Heart left ventricle (tissue), 16 donors: ENCODE results near the gene EHD1. TPM values are rescaled to one million over a fixed set of nuclear protein-coding genes. Genes with fewer than 3 reads are reported as not detected.

ENCODE experiments used
- ATAC-seq, 4 donors: fragments of 200-7000 bp; cut with Tn5 transposase; one replicate each; pipeline ENCODE4 v1.9.1; 2020 to 2022; ENCODE audit warnings: moderate library complexity in 4 of 4, mild to moderate bottlenecking in 3 of 4, moderate number of reproducible peaks in 1 of 4
- DNase-seq, 5 donors: peaks; one replicate each; pipeline ENCODE4 v3.0.0-alpha.2; 2020
- H3K27ac ChIP-seq, 12 donors: fragments of 200-600 bp; sonication (generic) in 4 of 12; one replicate each; pipeline versions ENCODE4 v1.5.0 to v1.8.0; 2016 to 2022; ENCODE audit warnings: mild to moderate bottlenecking in 2 of 12
- H3K27me3 ChIP-seq, 9 donors: fragments of 200-600 bp; sonication (generic) in 2 of 9; one replicate each; pipeline versions ENCODE4 v1.5.1 to v1.8.0; 2016 to 2022; ENCODE audit warnings: mild to moderate bottlenecking in 3 of 9
- H3K36me3 ChIP-seq, 9 donors: fragments of 200-600 bp; sonication (generic) in 2 of 9; one replicate each; pipeline versions ENCODE4 v1.5.0 to v1.8.0; 2018 to 2022; ENCODE audit warnings: mild to moderate bottlenecking in 2 of 9
- H3K4me1 ChIP-seq, 12 donors: fragments of 200-600 bp; sonication (generic) in 4 of 12; one replicate each; pipeline versions ENCODE4 v1.5.0 to v1.8.0; 2016 to 2022; ENCODE audit warnings: mild to moderate bottlenecking in 3 of 12
- H3K4me3 ChIP-seq, 12 donors: fragments of 200-600 bp; sonication (generic) in 4 of 12; one replicate each; pipeline versions ENCODE4 v1.5.0 to v1.8.0; 2017 to 2022; ENCODE audit warnings: mild to moderate bottlenecking in 9 of 12, moderate library complexity in 4 of 12
- H3K9me3 ChIP-seq, 12 donors: fragments of 200-600 bp; sonication (generic) in 4 of 12; one replicate each; pipeline versions ENCODE4 v1.5.0 to v1.8.0; 2016 to 2022; ENCODE audit warnings: mild to moderate bottlenecking in 1 of 12
- CTCF ChIP-seq, 12 donors: fragments of 200-600 bp; sonication (generic) in 4 of 12; IDR thresholded peaks; one replicate each; pipeline versions ENCODE4 v1.5.0 to v1.8.0; 2018 to 2022; ENCODE audit warnings: antibody characterized with exemption in 12 of 12, mild to moderate bottlenecking in 5 of 12
- POLR2A ChIP-seq, 2 donors: fragments of 450-650 bp; IDR thresholded peaks; one replicate each; pipeline ENCODE4 v1.6.1; 2017; ENCODE audit warnings: antibody characterized with exemption in 2 of 2, mild to moderate bottlenecking in 2 of 2, moderate library complexity in 2 of 2
- WGBS, 4 donors: extraction: QIAGEN DNeasy Blood & Tissue Kit in 2 of 4; methylation state at CpG; one replicate each; pipeline versions ENCODE4 v1.1.5 to v1.1.7; 2013 to 2018; 5-methylcytosine and 5-hydroxymethylcytosine counted together
- intact Hi-C, 10 donors: fragments of 100-400 bp; cut with DNase I; formaldehyde crosslinking; loops; one replicate each; pipeline versions ENCODE4 v1.11.1 to v1.14.2; 2022
- polyA plus RNA-seq, 2 donors: library from polyadenylated mRNA; stranded (reverse); fragments of 200-250 nt; gene quantifications; one replicate each; pipeline ENCODE4 v1.2.3, GENCODE V29; 2013
- total RNA-seq, 9 donors: library from RNA; depleted of rRNA in 2 of 9; stranded (reverse); fragments of >200 nt in 2 of 9; fragmentation: NEBNext Ultra II Directional in 3 of 9; extraction: Animal tissue kit (Norgen Biotek cat#: 25700) in 3 of 9; gene quantifications; one replicate each; pipeline versions ENCODE4 v1.1.0 to v1.2.4, GENCODE V29; 2016 to 2023
- donor health status: ischemic (EF 13 %, LVEDD 7.1; RV severe dilation, severe dysfunction).
- donor health status: healthy with polysubstance abuse.
- donor health status: DM: no; HTN: yes; CAD: no.
- donor health status: DM: no; HTN: no; CAD: no.
- donor health status: ischemic (EF 25% LVEDD 6.9; RV normal size, moderate dysfunction).
- donor health status: ischemic (EF 25% LVEDD 5.7; RV mildly dilated, moderate dysfunction).
- donor health status: healthy.
- donor health status: DM: yes; HTN: yes; CAD: no.
- donor health status: ischemic (EF 35%, LVEDD 5.7; RV mildly dilated, moderate dysfunction).
- donor health status: nonischemic (EF 11% LVEDD 7.7; RV severe dilation, severe dysfunction).
- donor health status: DM: yes; HTN: yes; CAD: no.
- donor health status: PGD.
- donor health status: ischemic (EF 29% LVEDD 5.4; RV normal size, mild dysfunction).
- donor health status: nonischemic (EF 23%, LVEDD 6.1; RV moderate dilation, normal function).

EHD1 gene
- total and polyA plus RNA-seq, 11 donors = 27.9 to 102 (median 58.0) TPM

GRCh38 chr11:64888729-64889511 is 10.5 kb upstream of the EHD1 start:
- no peak for TF ChIP-seq CTCF (IDR thresholded peaks at IDR 0.05)
- no peak for TF ChIP-seq POLR2A (IDR thresholded peaks at IDR 0.05)
- ATAC-seq (no peak), DNase-seq (peak in 1 of 5 donors; percentile 48)
- no peak overlapping the region for H3K27ac ChIP-seq
- no peaks in the 10 kb centered on the region for H3K9me3 ChIP-seq
- 61 to 71% (median 61%) methylated on average over 8 to 9 of the region's 9 CpGs for WGBS, 4 donors
- H3K27me3 ChIP-seq = no peaks in the 10 kb centered on the region
- no peak overlapping the region for H3K4me3 ChIP-seq
- intact Hi-C loops = no loop called here
- H3K4me1 ChIP-seq = peaks cover 0 to 58% (median 20%) of the 10 kb centered on the region in 12 donors
- H3K36me3 ChIP-seq = no peaks in the 10 kb centered on the region

GRCh38 chr11:64888406-64888728 is 9.9 kb upstream of the EHD1 start:
- Histone ChIP-seq H3K27me3 (no peaks in the 10 kb centered on the region), H3K36me3 (no peaks in the 10 kb centered on the region), H3K4me3 (peak overlapping the region in 7 of 12 donors; percentile 24 to 49 (median 43)), H3K27ac (peak overlapping the region in 8 of 12 donors; percentile 23 to 68 (median 62)), H3K4me1 (peaks cover 0 to 52% (median 19%) of the 10 kb centered on the region in 12 donors), H3K9me3 (no peaks in the 10 kb centered on the region)
- intact Hi-C loops = no loop called here
- TF ChIP-seq CTCF (IDR thresholded peaks at IDR 0.05) = no peak
- TF ChIP-seq POLR2A (IDR thresholded peaks at IDR 0.05) = no peak
- DNase-seq (peak in 2 of 5 donors; percentile 26 to 53), ATAC-seq (peak in 1 of 4 donors; percentile 1)
- 66 to 74% (median 72%) methylated on average over 8 of the region's 8 CpGs for WGBS, 4 donors

GRCh38 chr11:64887757-64888405 is 9.5 kb upstream of the EHD1 start:
- H3K27me3 ChIP-seq = no peaks in the 10 kb centered on the region
- DNase-seq (peak; percentile 82 to 94 (median 85)), ATAC-seq (peak; percentile 79 to 93 (median 92))
- H3K4me3 ChIP-seq = peak overlapping the region in 9 of 12 donors; percentile 20 to 49 (median 32)
- TF ChIP-seq CTCF (IDR thresholded peaks at IDR 0.05) = peak; percentile 94 to 100 (median 98)
- TF ChIP-seq POLR2A (IDR thresholded peaks at IDR 0.05) = no peak
- H3K4me1 ChIP-seq = peaks cover 0 to 47% (median 16%) of the 10 kb centered on the region in 12 donors
- intact Hi-C loops = no loop called here
- H3K9me3 ChIP-seq = no peaks in the 10 kb centered on the region
- H3K27ac ChIP-seq = peak overlapping the region in 11 of 12 donors; percentile 23 to 70 (median 63)
- no peaks in the 10 kb centered on the region for H3K36me3 ChIP-seq
- 16 to 29% (median 16%) methylated on average over 23 to 34 of the region's 34 CpGs for WGBS, 4 donors

GRCh38 chr11:64887234-64887756 is 8.9 kb upstream of the EHD1 start:
- Histone ChIP-seq H3K27ac (peak overlapping the region in 9 of 12 donors; percentile 23 to 70 (median 63)), H3K4me1 (peaks cover 0 to 41% (median 11%) of the 10 kb centered on the region in 12 donors), H3K9me3 (no peaks in the 10 kb centered on the region), H3K36me3 (no peaks in the 10 kb centered on the region), H3K27me3 (no peaks in the 10 kb centered on the region), H3K4me3 (peak overlapping the region in 4 of 12 donors; percentile 24 to 46 (median 44))
- WGBS, 4 donors = 87 to 95% (median 89%) methylated on average over 8 of the region's 8 CpGs
- intact Hi-C loops = no loop called here
- TF ChIP-seq CTCF (IDR thresholded peaks at IDR 0.05) (no peak), POLR2A (IDR thresholded peaks at IDR 0.05) (no peak)
- ATAC-seq (no peak), DNase-seq (no peak)
